Fibroblast of skin of right biceps (primary cell): ENCODE data around the gene DROSHA.
"Not testable (repeated sequence)": the region's sequence is repeated elsewhere in the genome, so short reads cannot be mapped to it uniquely, and the experiment has no call there.

Experiments used
- DNase-seq: peaks from one replicate; pipeline ENCODE4 v3.0.0-alpha.2; 2013

DROSHA gene

DNA sequence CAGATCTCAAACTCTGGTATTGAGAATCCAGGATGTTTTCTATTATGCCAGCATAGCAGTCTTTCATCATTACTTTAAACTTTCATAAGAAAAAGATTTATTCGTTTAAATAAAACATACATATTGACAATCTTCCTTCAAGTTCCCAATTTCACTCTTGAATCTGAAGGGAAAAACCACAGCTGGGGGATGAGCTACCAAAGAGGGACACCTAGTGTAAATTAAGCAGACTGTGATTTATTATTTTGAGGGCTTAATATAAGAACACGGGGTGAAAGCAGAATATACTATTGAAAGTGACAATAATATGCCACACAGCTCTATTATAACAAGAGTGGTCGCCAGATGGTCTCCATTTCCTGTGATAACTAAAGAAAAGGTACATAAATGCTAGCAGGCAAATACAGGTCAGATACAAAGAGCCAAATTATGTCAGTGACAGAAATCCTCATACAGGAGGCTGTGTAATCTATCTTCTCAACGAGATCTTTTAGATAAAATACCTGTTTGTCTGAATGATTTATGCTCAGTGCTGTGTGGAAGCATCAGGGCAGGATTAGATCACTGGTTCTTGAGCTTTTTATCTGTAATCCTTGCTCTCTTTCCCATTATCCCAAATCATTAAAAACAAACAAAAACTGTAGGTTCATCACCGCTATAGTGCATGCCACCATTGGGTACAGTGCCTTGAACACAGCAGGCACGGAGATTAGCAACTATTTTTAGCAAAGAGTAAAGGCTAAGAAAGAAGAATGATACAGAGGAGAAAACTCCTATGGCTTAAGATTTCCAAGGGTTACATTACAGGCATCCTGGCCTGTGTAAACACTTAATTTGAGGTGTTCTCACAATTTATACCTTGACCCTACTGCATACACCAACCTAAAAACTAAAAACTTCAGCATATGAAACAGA is 116.6 kb downstream of the DROSHA start:
- DNase-seq = peak; percentile 25

- peak; percentile 9 for DNase-seq
Measured at GRCh38 chr5:31413030-31413812, 118.7 kb downstream of the DROSHA start.

DNA sequence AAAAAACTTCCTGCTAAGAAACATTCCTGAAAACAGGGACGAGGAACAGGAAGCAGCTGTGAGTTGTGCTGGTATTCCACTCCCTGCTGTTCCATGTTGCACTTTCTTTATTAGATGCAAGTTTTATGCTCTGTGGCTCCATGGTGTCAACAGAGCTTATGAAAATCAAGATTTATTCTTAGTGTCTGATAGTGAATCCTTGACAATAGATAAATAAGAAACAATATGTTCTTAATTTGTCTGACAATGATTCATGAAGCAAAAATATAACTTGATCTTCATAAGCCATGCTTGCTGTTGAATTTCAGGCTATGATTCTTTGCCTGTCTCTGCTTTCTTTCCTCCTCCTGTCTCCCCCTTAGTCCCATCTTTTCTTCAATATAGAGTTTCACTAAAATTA is 119.6 kb downstream of the DROSHA start:
- peak; percentile 83 for DNase-seq

- DNase-seq = no peak
Measured at GRCh38 chr5:31410089-31410488, 121.8 kb downstream of the DROSHA start.

GRCh38 chr5:31408814-31409213 is 123.1 kb downstream of the DROSHA start:
- DNase-seq = peak; percentile 88

DNA sequence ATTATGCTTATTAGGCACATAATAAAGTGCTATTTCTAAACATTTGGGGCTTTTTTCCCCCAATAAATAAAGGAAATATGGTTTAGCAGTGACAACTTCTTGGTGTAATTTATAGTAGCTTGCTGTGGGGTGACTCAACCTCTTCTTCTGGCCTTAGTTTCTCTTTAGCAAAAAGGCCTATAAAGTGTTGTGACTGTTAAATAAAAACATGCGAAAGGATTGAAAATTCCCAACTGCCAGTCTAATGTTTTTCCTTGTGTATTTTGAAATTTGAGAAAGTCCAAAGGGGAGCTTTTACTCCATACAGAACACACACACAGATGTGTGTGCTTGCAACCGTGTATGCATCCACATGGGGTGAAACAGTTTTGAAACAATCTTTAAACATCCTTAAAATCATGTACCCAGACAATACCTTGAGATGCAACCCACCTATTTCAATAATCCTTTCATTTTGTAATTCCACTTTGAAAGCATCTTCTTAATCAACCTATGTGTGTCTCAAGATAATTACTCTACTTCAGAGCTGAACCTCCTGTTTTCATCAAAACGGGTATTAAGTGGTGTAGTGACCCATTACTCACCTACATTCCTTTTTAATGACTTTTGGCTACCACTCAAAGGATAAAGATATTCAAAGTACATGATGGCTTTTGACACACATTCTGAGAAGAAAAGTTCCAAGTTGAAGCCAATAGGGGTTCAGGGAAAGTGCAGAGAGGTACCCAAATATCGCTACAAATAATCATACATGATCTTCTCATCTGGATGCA is 123.8 kb downstream of the DROSHA start:
- DNase-seq = peak; percentile 52

DNA sequence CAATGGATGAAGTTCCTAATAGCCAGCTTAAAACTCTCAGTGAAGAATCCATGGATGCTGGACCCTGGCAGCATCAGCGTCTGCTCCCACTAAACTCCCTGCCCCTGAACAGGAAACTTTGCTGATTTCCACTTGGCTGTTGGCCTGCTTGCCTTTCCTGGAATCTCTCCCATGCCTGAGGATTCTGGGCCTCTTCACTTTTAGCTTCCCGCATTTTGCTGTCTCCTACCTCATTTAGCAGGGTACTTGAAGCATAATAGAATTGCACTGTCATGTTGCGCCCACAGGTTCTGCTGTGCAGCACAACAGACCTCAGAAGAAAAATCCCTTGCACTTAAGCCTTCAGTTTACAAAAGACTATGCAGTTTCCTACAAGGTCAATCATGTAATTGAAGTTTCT is 127.6 kb downstream of the DROSHA start:
- no peak for DNase-seq

DNA sequence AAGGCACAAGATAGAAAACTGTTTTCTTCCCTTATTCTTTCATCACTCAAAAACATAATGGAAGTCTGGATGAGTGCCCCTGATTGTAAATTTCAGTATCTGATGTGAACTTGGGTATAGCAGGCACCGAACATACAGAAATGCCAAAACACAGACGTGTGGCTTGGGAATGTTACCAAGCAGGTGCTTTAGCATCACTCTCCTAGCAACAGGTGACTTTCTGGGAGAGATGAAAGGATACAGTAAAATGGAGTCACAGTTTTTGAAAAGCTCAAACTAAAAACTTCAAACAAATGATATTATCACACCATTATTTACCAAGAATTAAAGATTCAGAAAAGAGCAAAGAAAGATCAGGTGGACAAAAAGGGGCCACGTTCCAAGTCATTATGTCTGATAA is 130.2 kb downstream of the DROSHA start:
- no peak for DNase-seq

GRCh38 chr5:31397926-31398557 is 133.9 kb downstream of the DROSHA start:
- DNase-seq = no peak

DNA sequence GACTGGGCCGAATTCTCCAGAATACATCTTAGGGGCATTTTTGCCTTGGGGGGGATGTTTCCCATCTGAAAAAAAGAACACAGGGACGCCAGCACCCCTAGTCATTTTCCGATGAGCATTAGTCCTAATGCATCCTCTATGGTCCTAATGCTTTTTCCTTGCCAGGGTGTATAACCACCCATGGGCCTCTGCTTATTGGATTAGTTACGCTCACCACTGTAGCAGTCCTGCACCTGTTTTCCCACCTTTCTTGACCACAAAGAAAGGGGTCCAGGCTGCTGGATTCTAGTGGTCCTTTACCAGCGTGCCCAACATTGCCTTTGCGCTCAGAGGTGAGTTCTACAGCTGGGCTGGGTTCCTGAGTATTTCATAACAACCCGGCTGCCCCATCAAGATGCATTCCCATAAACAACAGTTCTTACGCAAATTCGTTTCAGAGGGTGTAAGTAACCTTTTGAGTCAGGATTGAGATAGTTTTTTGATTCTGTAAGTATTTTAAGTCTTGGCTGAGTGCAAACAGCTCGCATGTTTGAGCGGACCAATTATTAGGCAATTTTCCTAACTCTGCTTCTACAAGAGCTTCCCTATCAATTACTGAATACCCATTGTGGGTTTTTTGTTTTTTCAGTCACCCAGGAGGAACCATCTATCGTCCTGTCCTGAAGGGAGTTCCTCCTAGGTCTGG is 135.1 kb downstream of the DROSHA start:
- no peak for DNase-seq

DNA sequence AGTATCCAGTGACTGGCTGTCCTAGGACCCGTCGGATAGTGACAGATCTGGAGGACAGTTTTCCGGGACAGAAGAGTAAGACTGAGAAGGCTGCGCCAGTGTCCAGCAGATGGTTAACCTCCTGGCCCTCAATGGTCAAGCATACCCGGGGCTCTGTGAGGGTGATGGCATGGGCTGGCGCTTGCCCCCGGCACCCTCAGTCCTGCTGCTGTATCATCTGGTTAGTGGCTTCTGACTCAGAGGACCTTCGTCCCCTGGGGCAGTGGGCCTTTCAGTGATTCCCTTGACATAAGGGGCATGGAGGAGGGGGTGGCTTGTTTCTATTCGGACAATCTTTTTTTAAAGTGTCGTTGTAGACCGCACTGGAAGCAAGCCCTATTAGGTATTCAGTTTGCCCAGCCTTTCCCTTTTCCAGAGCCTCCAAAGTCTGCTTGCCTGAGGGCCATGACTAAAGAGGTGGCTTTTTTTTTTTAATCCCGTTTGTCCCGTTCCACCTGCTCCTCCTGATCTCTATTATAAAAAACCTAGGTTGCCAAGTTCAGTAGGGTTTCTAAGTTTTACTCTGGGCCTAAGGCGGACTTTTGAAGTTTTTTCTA is 136.3 kb downstream of the DROSHA start:
- not testable (repeated sequence) for DNase-seq

DNA sequence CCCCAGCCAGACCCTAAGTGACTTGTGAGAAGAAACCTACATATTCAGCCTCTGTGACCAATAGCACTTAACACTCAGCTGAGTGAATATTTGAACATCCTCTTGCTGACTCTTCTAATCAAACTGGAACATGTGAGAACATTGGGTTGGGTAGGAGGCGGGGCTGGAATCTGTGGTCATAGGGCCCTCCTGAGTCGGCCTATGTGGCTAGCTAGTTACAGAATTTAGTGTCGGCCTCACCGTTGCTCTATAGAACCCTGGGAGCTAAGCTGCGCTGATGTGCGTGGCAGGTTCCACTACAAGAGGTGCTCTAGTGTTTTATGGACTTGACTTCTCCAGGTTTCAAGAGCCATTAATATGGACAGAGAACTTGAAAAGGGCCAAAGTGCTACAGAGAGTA is 138.8 kb downstream of the DROSHA start:
- no peak for DNase-seq

- DNase-seq = no peak
Measured at GRCh38 chr5:31392061-31392460, 139.8 kb downstream of the DROSHA start.

DNA sequence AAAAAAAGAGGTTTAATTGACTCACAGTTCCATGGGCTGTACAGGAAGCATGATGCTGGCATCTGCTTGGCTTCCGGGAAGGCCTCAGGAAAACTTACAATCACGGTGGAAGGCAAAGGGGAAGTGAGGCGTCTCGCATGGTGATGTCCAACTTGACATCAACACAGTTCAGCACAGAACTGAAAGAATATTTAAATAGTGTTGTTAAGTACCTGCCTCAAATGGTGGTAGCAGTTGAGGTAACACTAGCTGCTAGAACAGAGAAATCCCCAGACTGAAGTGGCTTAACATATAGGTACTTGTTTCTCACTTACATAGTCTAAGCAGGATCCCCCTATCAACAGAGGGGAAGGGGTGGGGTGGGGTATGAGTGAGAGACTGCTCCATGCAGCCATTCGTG is 141.6 kb downstream of the DROSHA start:
- no peak for DNase-seq

- no peak for DNase-seq
Measured at GRCh38 chr5:31385774-31386537, 145.9 kb downstream of the DROSHA start.

DNA sequence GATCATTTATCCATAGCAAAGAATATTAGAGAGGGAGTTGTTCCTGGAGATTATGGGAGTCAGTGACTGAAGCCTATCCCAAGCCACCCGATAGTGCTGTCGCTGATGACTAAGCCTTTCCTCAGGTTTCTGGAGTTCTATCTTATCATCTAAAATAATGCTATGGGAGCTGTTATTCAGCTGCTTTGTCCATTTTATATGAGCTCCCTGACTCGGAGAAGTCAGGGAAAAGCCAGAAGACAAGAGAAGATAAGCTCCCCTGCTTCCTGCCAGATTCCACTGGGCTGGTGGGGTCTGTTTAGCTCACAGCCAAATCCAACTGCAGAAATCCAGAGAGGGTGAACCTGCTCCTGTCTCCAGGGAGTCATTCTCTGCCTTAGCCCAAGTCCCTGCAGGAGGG is 148.2 kb downstream of the DROSHA start:
- DNase-seq = peak; percentile 18

GRCh38 chr5:31382051-31382878 is 149.6 kb downstream of the DROSHA start:
- DNase-seq = peak; percentile 31

GRCh38 chr5:31381299-31381698 is 150.6 kb downstream of the DROSHA start:
- no peak for DNase-seq

DNA sequence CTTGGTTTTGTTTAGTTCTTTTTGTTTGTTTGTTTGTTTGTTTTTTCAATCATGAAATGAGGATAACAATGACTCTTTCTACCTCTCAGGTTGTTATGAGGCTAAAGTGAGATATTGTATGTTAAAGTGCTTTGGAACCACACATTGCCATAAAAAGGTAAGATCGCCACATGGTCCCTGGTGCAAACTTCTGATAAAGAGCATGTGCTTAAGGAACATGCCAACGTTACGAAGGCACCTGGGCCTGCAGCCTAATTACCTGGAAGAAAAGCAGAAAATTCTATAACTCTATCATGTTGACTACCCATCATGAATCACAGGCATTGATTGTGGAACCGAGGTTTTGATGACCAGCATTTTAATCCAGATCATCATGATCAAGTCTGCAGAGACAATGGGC is 151.8 kb downstream of the DROSHA start:
- DNase-seq = no peak

- DNase-seq = peak; percentile 36
Measured at GRCh38 chr5:31378838-31379237, 153.1 kb downstream of the DROSHA start.
